ENCODE results near the gene ADGRD1. TPM values are rescaled to one million over a fixed set of nuclear protein-coding genes. Genes with fewer than 3 reads are reported as not detected.

ADGRD1 gene
- total and polyA plus RNA-seq, 4 donors, result 2.1 to 97.6 (median 31.0) TPM

- intact Hi-C loops (cut with DNase I), result no loop called here
- Histone ChIP-seq H3K4me3 (ENCODE audit: low read length in 2 of 2) (no peak overlapping the region), H3K27ac (ENCODE audit: low read depth in 1 of 2, low read length in 2 of 2) (no peak overlapping the region), H3K9me3 (ENCODE audit: control insufficient read depth, low read length) (no peaks in the 10 kb centered on the region), H3K36me3 (ENCODE audit: control insufficient read depth in 1 of 2, insufficient read depth in 2 of 2, low read length in 1 of 2) (no peaks in the 10 kb centered on the region), H3K27me3 (ENCODE audit: control insufficient read depth in 1 of 2, insufficient read depth in 2 of 2, low read length in 1 of 2) (no peaks in the 10 kb centered on the region), H3K4me1 (ENCODE audit: control insufficient read depth in 1 of 2, insufficient read depth in 2 of 2, low read length in 2 of 2) (no peaks in the 10 kb centered on the region)
- DNase-seq (peak in 1 of 2 donors; percentile 57), ATAC-seq (ENCODE audit: low FRiP score) (no peak)
- WGBS, 2 donors, result 85 to 86% methylated on average over 14 of the region's 14 CpGs
Observed at GRCh38 chr12:131014343-131014742, 60.6 kb downstream of the ADGRD1 start.

GRCh38 chr12:131015581-131016337, 62.1 kb downstream of the ADGRD1 start:
- no peaks in the 10 kb centered on the region for H3K27me3 ChIP-seq (ENCODE audit: control insufficient read depth in 1 of 2, insufficient read depth in 2 of 2, low read length in 1 of 2)

GRCh38 chr12:131017477-131017991, 63.8 kb downstream of the ADGRD1 start:
- no peak overlapping the region for H3K27ac ChIP-seq (ENCODE audit: low read depth in 1 of 2, low read length in 2 of 2)
- intact Hi-C loops (cut with DNase I), result no loop called here
- H3K36me3 ChIP-seq (ENCODE audit: control insufficient read depth in 1 of 2, insufficient read depth in 2 of 2, low read length in 1 of 2), result no peaks in the 10 kb centered on the region
- H3K4me3 ChIP-seq (ENCODE audit: low read length in 2 of 2), result no peak overlapping the region
- ATAC-seq (ENCODE audit: low FRiP score) (no peak), DNase-seq (no peak)
- no peaks in the 10 kb centered on the region for H3K9me3 ChIP-seq (ENCODE audit: control insufficient read depth, low read length)
- no peaks in the 10 kb centered on the region for H3K4me1 ChIP-seq (ENCODE audit: control insufficient read depth in 1 of 2, insufficient read depth in 2 of 2, low read length in 2 of 2)
- no peaks in the 10 kb centered on the region for H3K27me3 ChIP-seq (ENCODE audit: control insufficient read depth in 1 of 2, insufficient read depth in 2 of 2, low read length in 1 of 2)

More at GRCh38 chr12:131015581-131016337, 62.1 kb downstream of the ADGRD1 start:
- Histone ChIP-seq H3K27ac (ENCODE audit: low read depth in 1 of 2, low read length in 2 of 2) (no peak overlapping the region), H3K9me3 (ENCODE audit: control insufficient read depth, low read length) (no peaks in the 10 kb centered on the region), H3K36me3 (ENCODE audit: control insufficient read depth in 1 of 2, insufficient read depth in 2 of 2, low read length in 1 of 2) (no peaks in the 10 kb centered on the region), H3K4me3 (ENCODE audit: low read length in 2 of 2) (no peak overlapping the region), H3K4me1 (ENCODE audit: control insufficient read depth in 1 of 2, insufficient read depth in 2 of 2, low read length in 2 of 2) (no peaks in the 10 kb centered on the region)
- ATAC-seq (ENCODE audit: low FRiP score) (no peak), DNase-seq (peak in 1 of 2 donors; percentile 63)
- WGBS, 2 donors, result 93 to 95% methylated on average over 15 of the region's 15 CpGs
- intact Hi-C loops (cut with DNase I), result no loop called here

- Histone ChIP-seq H3K36me3 (ENCODE audit: control insufficient read depth in 1 of 2, insufficient read depth in 2 of 2, low read length in 1 of 2) (no peaks in the 10 kb centered on the region), H3K27me3 (ENCODE audit: control insufficient read depth in 1 of 2, insufficient read depth in 2 of 2, low read length in 1 of 2) (no peaks in the 10 kb centered on the region), H3K4me1 (ENCODE audit: control insufficient read depth in 1 of 2, insufficient read depth in 2 of 2, low read length in 2 of 2) (no peaks in the 10 kb centered on the region), H3K27ac (ENCODE audit: low read depth in 1 of 2, low read length in 2 of 2) (no peak overlapping the region), H3K4me3 (ENCODE audit: low read length in 2 of 2) (no peak overlapping the region), H3K9me3 (ENCODE audit: control insufficient read depth, low read length) (no peaks in the 10 kb centered on the region)
- no peak for DNase-seq
- WGBS, 2 donors, result 80 to 83% methylated on average over 28 of the region's 28 CpGs
- no peak for ATAC-seq (ENCODE audit: low FRiP score)
- intact Hi-C loops (cut with DNase I), result no loop called here
Observed at GRCh38 chr12:131018019-131018620, 64.4 kb downstream of the ADGRD1 start.

- Histone ChIP-seq H3K27me3 (ENCODE audit: control insufficient read depth in 1 of 2, insufficient read depth in 2 of 2, low read length in 1 of 2) (no peaks in the 10 kb centered on the region), H3K36me3 (ENCODE audit: control insufficient read depth in 1 of 2, insufficient read depth in 2 of 2, low read length in 1 of 2) (no peaks in the 10 kb centered on the region), H3K4me1 (ENCODE audit: control insufficient read depth in 1 of 2, insufficient read depth in 2 of 2, low read length in 2 of 2) (no peaks in the 10 kb centered on the region), H3K4me3 (ENCODE audit: low read length in 2 of 2) (no peak overlapping the region), H3K27ac (ENCODE audit: low read depth in 1 of 2, low read length in 2 of 2) (no peak overlapping the region), H3K9me3 (ENCODE audit: control insufficient read depth, low read length) (no peaks in the 10 kb centered on the region)
- DNase-seq, result peak in 1 of 2 donors; percentile 72
- intact Hi-C loops (cut with DNase I), result no loop called here
- 86 to 89% methylated on average over 16 of the region's 16 CpGs for WGBS, 2 donors
- ATAC-seq (ENCODE audit: low FRiP score), result no peak
Observed at GRCh38 chr12:131018808-131019397, 65.2 kb downstream of the ADGRD1 start.

- WGBS, 2 donors, result 79 to 81% methylated on average over 13 of the region's 13 CpGs
Observed at GRCh38 chr12:131020326-131021153, 66.8 kb downstream of the ADGRD1 start.

GRCh38 chr12:131021154-131021541, 67.4 kb downstream of the ADGRD1 start:
- H3K27me3 ChIP-seq (ENCODE audit: control insufficient read depth in 1 of 2, insufficient read depth in 2 of 2, low read length in 1 of 2), result no peaks in the 10 kb centered on the region
- no peak overlapping the region for H3K4me3 ChIP-seq (ENCODE audit: low read length in 2 of 2)
- H3K36me3 ChIP-seq (ENCODE audit: control insufficient read depth in 1 of 2, insufficient read depth in 2 of 2, low read length in 1 of 2), result no peaks in the 10 kb centered on the region
- no peaks in the 10 kb centered on the region for H3K4me1 ChIP-seq (ENCODE audit: control insufficient read depth in 1 of 2, insufficient read depth in 2 of 2, low read length in 2 of 2)
- ATAC-seq (ENCODE audit: low FRiP score), result no peak
- intact Hi-C loops (cut with DNase I), result no loop called here
- WGBS, 2 donors, result 81 to 85% methylated on average over 20 of the region's 20 CpGs
- no peaks in the 10 kb centered on the region for H3K9me3 ChIP-seq (ENCODE audit: control insufficient read depth, low read length)
- DNase-seq, result no peak
- H3K27ac ChIP-seq (ENCODE audit: low read depth in 1 of 2, low read length in 2 of 2), result no peak overlapping the region

More at GRCh38 chr12:131020326-131021153, 66.8 kb downstream of the ADGRD1 start:
- no peaks in the 10 kb centered on the region for H3K36me3 ChIP-seq (ENCODE audit: control insufficient read depth in 1 of 2, insufficient read depth in 2 of 2, low read length in 1 of 2)
- intact Hi-C loops (cut with DNase I), result no loop called here
- no peaks in the 10 kb centered on the region for H3K27me3 ChIP-seq (ENCODE audit: control insufficient read depth in 1 of 2, insufficient read depth in 2 of 2, low read length in 1 of 2)
- H3K4me1 ChIP-seq (ENCODE audit: control insufficient read depth in 1 of 2, insufficient read depth in 2 of 2, low read length in 2 of 2), result no peaks in the 10 kb centered on the region
- no peak overlapping the region for H3K27ac ChIP-seq (ENCODE audit: low read depth in 1 of 2, low read length in 2 of 2)
- H3K4me3 ChIP-seq (ENCODE audit: low read length in 2 of 2), result no peak overlapping the region
- ATAC-seq (ENCODE audit: low FRiP score) (no peak), DNase-seq (no peak)
- no peaks in the 10 kb centered on the region for H3K9me3 ChIP-seq (ENCODE audit: control insufficient read depth, low read length)

- H3K9me3 ChIP-seq (ENCODE audit: control insufficient read depth, low read length), result no peaks in the 10 kb centered on the region
- no peaks in the 10 kb centered on the region for H3K4me1 ChIP-seq (ENCODE audit: control insufficient read depth in 1 of 2, insufficient read depth in 2 of 2, low read length in 2 of 2)
- no peaks in the 10 kb centered on the region for H3K36me3 ChIP-seq (ENCODE audit: control insufficient read depth in 1 of 2, insufficient read depth in 2 of 2, low read length in 1 of 2)
- no peak overlapping the region for H3K4me3 ChIP-seq (ENCODE audit: low read length in 2 of 2)
- ATAC-seq (ENCODE audit: low FRiP score), result no peak
- H3K27me3 ChIP-seq (ENCODE audit: control insufficient read depth in 1 of 2, insufficient read depth in 2 of 2, low read length in 1 of 2), result no peaks in the 10 kb centered on the region
- 88 to 91% methylated on average over 11 of the region's 11 CpGs for WGBS, 2 donors
- intact Hi-C loops (cut with DNase I), result no loop called here
- H3K27ac ChIP-seq (ENCODE audit: low read depth in 1 of 2, low read length in 2 of 2), result no peak overlapping the region
- no peak for DNase-seq
Observed at GRCh38 chr12:131024026-131024425, 70.3 kb downstream of the ADGRD1 start.

Data from aorta (tissue), 5 donors.